ENCODE measurements around the gene RETN. TPM values are rescaled to one million over a fixed set of nuclear protein-coding genes. Genes with fewer than 3 reads are reported as not detected.

The RETN gene
- total RNA-seq, 1 experiment from 2014 or later, result not detected

- no peaks in the 10 kb centered on the region for H3K4me1 ChIP-seq (ENCODE audit: control insufficient read depth, insufficient read depth, low read length)
- peak overlapping the region; percentile 25 to 58 for H3K4me3 ChIP-seq (ENCODE audit: low read depth in 2 of 2, low read length in 2 of 2)
- intact Hi-C loops (cut with micrococcal nuclease; ENCODE audit: unreplicated experiment), result no loop called here
- in situ Hi-C loops (cut with HindIII; ENCODE audit: low pct_unique_long_range_greater_than_20kb, low sequenced_read_pairs), result no loop called here
- peak; percentile 70 for ATAC-seq
- CTCF ChIA-PET, result interaction anchor here (0.6 to 0.7 kb wide), 2 partner anchors 39 to 428 kb away, joined by 3 to 12 read pairs; no protein-coding TSS in a partner anchor
- no TSS peak for BruUV-seq (replicated peaks)
- POLR2A ChIA-PET, result no interaction called here
- no peak for TF ChIP-seq SIN3A (IDR thresholded peaks at IDR 0.05; ENCODE audit: borderline replicate concordance, insufficient read depth, low read depth, low read length)
- TF ChIP-seq TCF7L2 (IDR thresholded peaks at IDR 0.05; ENCODE audit: low read depth, low read length), result peak; percentile 100
- no peak for TF ChIP-seq POLR2AphosphoS5 (IDR thresholded peaks at IDR 0.05; ENCODE audit: low read depth, low read length)
- peak; percentile 94 for TF ChIP-seq CTCF (IDR thresholded peaks at IDR 0.05)
- peak; percentile 70 for DNase-seq (ENCODE audit: low read depth, low spot score)
- H3K27me3 ChIP-seq (ENCODE audit: control insufficient read depth, insufficient read depth, low read length), result no peaks in the 10 kb centered on the region
- no peaks in the 10 kb centered on the region for H3K36me3 ChIP-seq (ENCODE audit: control insufficient read depth, insufficient read depth, low read length)
- H3K27ac ChIP-seq (ENCODE audit: low read length), result peak overlapping the region; percentile 39; the same call in 1 of the 2 replicates
- no peaks in the 10 kb centered on the region for H3K9me3 ChIP-seq (ENCODE audit: control insufficient read depth, insufficient read depth, low read depth, low read length)
Observed at GRCh38 chr19:7652061-7652641, 16.7 kb upstream of the RETN start.

- Histone ChIP-seq H3K4me3 (ENCODE audit: low read depth in 2 of 2, low read length in 2 of 2) (no peak overlapping the region), H3K27ac (ENCODE audit: low read length) (no peak overlapping the region), H3K9me3 (ENCODE audit: control insufficient read depth, insufficient read depth, low read depth, low read length) (no peaks in the 10 kb centered on the region), H3K27me3 (ENCODE audit: control insufficient read depth, insufficient read depth, low read length) (no peaks in the 10 kb centered on the region), H3K36me3 (ENCODE audit: control insufficient read depth, insufficient read depth, low read length) (no peaks in the 10 kb centered on the region), H3K4me1 (ENCODE audit: control insufficient read depth, insufficient read depth, low read length) (no peaks in the 10 kb centered on the region)
- BruUV-seq (replicated peaks), result no TSS peak
- intact Hi-C loops (cut with micrococcal nuclease; ENCODE audit: unreplicated experiment) (no loop called here), in situ Hi-C loops (cut with HindIII; ENCODE audit: low pct_unique_long_range_greater_than_20kb, low sequenced_read_pairs) (no loop called here)
- no peak for ATAC-seq
- ChIA-PET CTCF (no interaction called here), POLR2A (no interaction called here)
- no peak for DNase-seq (ENCODE audit: low read depth, low spot score)
- TF ChIP-seq TCF7L2 (IDR thresholded peaks at IDR 0.05; ENCODE audit: low read depth, low read length), result no peak
- TF ChIP-seq SIN3A (IDR thresholded peaks at IDR 0.05; ENCODE audit: borderline replicate concordance, insufficient read depth, low read depth, low read length), result no peak
Observed at GRCh38 chr19:7654401-7654800, 14.4 kb upstream of the RETN start.

- Histone ChIP-seq H3K4me3 (ENCODE audit: low read depth in 2 of 2, low read length in 2 of 2) (no peak overlapping the region), H3K4me1 (ENCODE audit: control insufficient read depth, insufficient read depth, low read length) (no peaks in the 10 kb centered on the region), H3K9me3 (ENCODE audit: control insufficient read depth, insufficient read depth, low read depth, low read length) (no peaks in the 10 kb centered on the region), H3K36me3 (ENCODE audit: control insufficient read depth, insufficient read depth, low read length) (no peaks in the 10 kb centered on the region), H3K27ac (ENCODE audit: low read length) (no peak overlapping the region), H3K27me3 (ENCODE audit: control insufficient read depth, insufficient read depth, low read length) (no peaks in the 10 kb centered on the region)
- ChIA-PET POLR2A (no interaction called here), CTCF (no interaction called here)
- TF ChIP-seq REST (IDR thresholded peaks at IDR 0.05; ENCODE audit: insufficient read depth in 1 of 2, low read depth in 2 of 2, low read length in 1 of 2) (no peak), TCF7L2 (IDR thresholded peaks at IDR 0.05; ENCODE audit: low read depth, low read length) (no peak), SIN3A (IDR thresholded peaks at IDR 0.05; ENCODE audit: borderline replicate concordance, insufficient read depth, low read depth, low read length) (no peak), CTCF (IDR thresholded peaks at IDR 0.05) (no peak), POLR2AphosphoS5 (IDR thresholded peaks at IDR 0.05; ENCODE audit: low read depth, low read length) (no peak)
- in situ Hi-C loops (cut with HindIII; ENCODE audit: low pct_unique_long_range_greater_than_20kb, low sequenced_read_pairs) (no loop called here), intact Hi-C loops (cut with micrococcal nuclease; ENCODE audit: unreplicated experiment) (no loop called here)
- DNase-seq (ENCODE audit: low read depth, low spot score), result no peak
- BruUV-seq (replicated peaks), result no TSS peak
- no peak for ATAC-seq
Observed at GRCh38 chr19:7655581-7655980, 13.3 kb upstream of the RETN start.
